SK-N-SH (cell line): ENCODE measurements around the gene BRD1. TPM values are rescaled to one million over a fixed set of nuclear protein-coding genes. Genes with fewer than 3 reads are reported as not detected.

ENCODE experiments used
- CTCF ChIA-PET: fragments of 300-600, 350-600 bp; formaldehyde crosslinking; extraction: SDS; loops from one replicate; lab custom pipeline; 2021; lab: Yijun Ruan, JAX
- POLR2A ChIA-PET: fragments of 350-600 bp; sonication (Branson Sonifier 250); formaldehyde crosslinking; extraction: SDS; loops from one replicate; lab custom pipeline; 2020; ENCODE audit warnings: antibody characterized with exemption, inconsistent platforms; lab: Yijun Ruan, JAX
- DNase-seq: peaks from one replicate; pipeline ENCODE4 v3.0.0; 2012
- H2AFZ ChIP-seq: fragments of 200-600 bp; sonication (generic); 2 replicates; pipeline ENCODE4 v1.8.1; 2016; ENCODE audit warnings: antibody characterized with exemption, mild to moderate bottlenecking, low read depth
- H3F3A ChIP-seq: fragments of 200-600 bp; sonication (generic); replicated peaks from 2 replicates; pipeline ENCODE3; 2016; ENCODE audit warnings: antibody characterized with exemption, mild to moderate bottlenecking; ENCODE audit not compliant: insufficient read depth
- H3K27ac ChIP-seq, 2 experiments: fragments of 200-500 bp in 1 of 2; fragments of 200-600 bp in 1 of 2; sonication (Bioruptor generic) in 1 of 2; sonication (generic), shearing (Covaris generic) in 1 of 2; 2 replicates each; pipeline versions ENCODE4 v1.5.1 to v1.6.1; 2014 to 2016; ENCODE audit warnings: low read depth in 2 of 2, inconsistent platforms in 1 of 2, low read length in 1 of 2, mild to moderate bottlenecking in 1 of 2, mixed read lengths in 1 of 2
- H3K27me3 ChIP-seq: fragments of 200-600 bp; sonication (generic), shearing (Covaris generic); 2 replicates; pipeline ENCODE4 v1.6.1; 2016; ENCODE audit warnings: mixed run types; ENCODE audit not compliant: insufficient read depth
- H3K36me3 ChIP-seq, 2 experiments: fragments of 200-500 bp in 1 of 2; fragments of 200-600 bp in 1 of 2; sonication (Bioruptor generic) in 1 of 2; sonication (generic) in 1 of 2; replicated peaks in 1 of 2; 2 replicates each; pipeline versions ENCODE3 to v1.5.1; 2014 to 2016; ENCODE audit warnings: low read length in 1 of 2, mild to moderate bottlenecking in 1 of 2; ENCODE audit not compliant: insufficient read depth in 2 of 2, control insufficient read depth in 1 of 2
- H3K4me1 ChIP-seq, 2 experiments: fragments of 200-500 bp in 1 of 2; fragments of 200-600 bp in 1 of 2; sonication (Bioruptor generic) in 1 of 2; sonication (generic), shearing (Covaris generic) in 1 of 2; 2 replicates each; pipeline versions ENCODE4 v1.5.1 to v1.6.1; 2014 to 2016; ENCODE audit warnings: low read depth in 1 of 2, low read length in 1 of 2, mixed run types in 1 of 2; ENCODE audit not compliant: insufficient read depth in 2 of 2, control insufficient read depth in 1 of 2
- H3K4me2 ChIP-seq: fragments of 200-600 bp; sonication (generic), shearing (Covaris generic); 2 replicates; pipeline ENCODE4 v1.6.1; 2017; ENCODE audit warnings: mixed run types
- H3K4me3 ChIP-seq, 2 experiments: fragments of 200-500 bp in 1 of 2; fragments of 200-600 bp in 1 of 2; sonication (Bioruptor generic) in 1 of 2; sonication (generic), shearing (Covaris generic) in 1 of 2; 2 replicates each; pipeline versions ENCODE4 v1.5.1 to v1.8.1; 2014 to 2016; ENCODE audit warnings: low read depth in 2 of 2, inconsistent platforms in 1 of 2, low read length in 1 of 2, mild to moderate bottlenecking in 1 of 2, mixed read lengths in 1 of 2, moderate library complexity in 1 of 2
- H3K79me2 ChIP-seq: fragments of 200-600 bp; sonication (generic); 2 replicates; pipeline ENCODE4 v1.8.1; 2017; ENCODE audit warnings: mild to moderate bottlenecking; ENCODE audit not compliant: insufficient read depth
- H3K9ac ChIP-seq: fragments of 200-600 bp; sonication (generic); 2 replicates; pipeline ENCODE4 v1.6.1; 2017; ENCODE audit warnings: mixed run types
- H3K9me2 ChIP-seq: fragments of 200-600 bp; sonication (generic); 2 replicates; pipeline ENCODE4 v1.6.1; 2017; ENCODE audit warnings: mixed run types
- H3K9me3 ChIP-seq: fragments of 200-600 bp; sonication (generic); 2 replicates; pipeline ENCODE4 v1.6.1; 2017; ENCODE audit warnings: mixed run types, mild to moderate bottlenecking, moderate library complexity
- H4K20me1 ChIP-seq: fragments of 200-600 bp; sonication (generic); 2 replicates; pipeline ENCODE4 v1.6.1; 2017; ENCODE audit warnings: mild to moderate bottlenecking, mixed run types; ENCODE audit not compliant: insufficient read depth
- CHD2 ChIP-seq: fragments of 150-350 bp; IDR thresholded peaks from 2 replicates; pipeline ENCODE4 v1.6.1; 2018; ENCODE audit warnings: low read length; ENCODE audit not compliant: partially characterized antibody
- ELF1 ChIP-seq: IDR thresholded peaks from 2 replicates; pipeline ENCODE4 v1.4.0; 2012
- EP300 ChIP-seq, 2 experiments: IDR thresholded peaks; 2 replicates each; pipeline versions ENCODE4 v1.4.0 to v1.6.1; 2012; ENCODE audit warnings: borderline replicate concordance in 1 of 2, low read depth in 1 of 2, low read length in 1 of 2
- FOXJ3 ChIP-seq: sonication (generic); formaldehyde crosslinking; IDR thresholded peaks from 2 replicates; pipeline ENCODE4 v1.5.1; 2020; ENCODE audit warnings: mild to moderate bottlenecking, missing genetic modification reagents
- GABPA ChIP-seq: IDR thresholded peaks from 2 replicates; pipeline ENCODE4 v1.4.0; 2012; ENCODE audit warnings: low read depth, mild to moderate bottlenecking
- JUND ChIP-seq: IDR thresholded peaks from 2 replicates; pipeline ENCODE4 v1.4.0; 2012
- MEF2A ChIP-seq: IDR thresholded peaks from 2 replicates; pipeline ENCODE4 v1.4.0; 2012; ENCODE audit warnings: low read depth, borderline replicate concordance
- NFIC ChIP-seq: IDR thresholded peaks from 2 replicates; pipeline ENCODE4 v1.4.0; 2012; ENCODE audit warnings: borderline replicate concordance
- NRF1 ChIP-seq: IDR thresholded peaks from 2 replicates; pipeline ENCODE4 v1.6.1; 2012; ENCODE audit warnings: low read depth, mild to moderate bottlenecking, low read length
- POLR2AphosphoS5 ChIP-seq: IDR thresholded peaks from 2 replicates; pipeline ENCODE4 v1.6.1; 2012; ENCODE audit warnings: low read depth, low read length
- RAD21 ChIP-seq: IDR thresholded peaks from 2 replicates; pipeline ENCODE4 v1.6.1; 2012; ENCODE audit warnings: mild to moderate bottlenecking, low read length
- RFX5 ChIP-seq: IDR thresholded peaks from 2 replicates; pipeline ENCODE4 v1.6.1; 2012; ENCODE audit warnings: mild to moderate bottlenecking, improper control_type of control experiment, low read length
- RXRA ChIP-seq: IDR thresholded peaks from 2 replicates; pipeline ENCODE4 v1.4.0; 2012; ENCODE audit warnings: low read depth, mild to moderate bottlenecking, borderline replicate concordance
- SIN3A ChIP-seq: IDR thresholded peaks from 2 replicates; pipeline ENCODE4 v1.6.1; 2012; ENCODE audit warnings: low read depth, mild to moderate bottlenecking, low read length, moderate library complexity, borderline replicate concordance
- TCF12 ChIP-seq: IDR thresholded peaks from 2 replicates; pipeline ENCODE4 v1.4.0; 2012
- TEAD4 ChIP-seq: IDR thresholded peaks from 2 replicates; pipeline ENCODE4 v1.4.0; 2012; ENCODE audit warnings: mild to moderate bottlenecking, borderline replicate concordance; ENCODE audit not compliant: insufficient read depth
- WGBS: methylation state at CpG from one replicate; pipeline ENCODE4 v1.1.6; 2017; ENCODE audit warnings: low lambda C conversion rate; 5-methylcytosine and 5-hydroxymethylcytosine counted together
- polyA plus RNA-seq, 3 experiments: library from polyadenylated mRNA; depleted of rRNA; stranded (reverse); fragments of >200 nt; gene quantifications; 2 replicates each; pipeline ENCODE4 v1.2.3, GENCODE V29; 2012
- TF ChIP-seq, protein P1 (sequence below): IDR thresholded peaks from 2 replicates; pipeline ENCODE4 v1.6.1; 2012; ENCODE audit warnings: mild to moderate bottlenecking, low read depth, low read length, moderate library complexity
- TF ChIP-seq, protein P2 (sequence below): fragments of 150-350 bp; IDR thresholded peaks from 2 replicates; pipeline ENCODE4 v1.6.1; 2017; ENCODE audit warnings: antibody characterized with exemption, low read length, low read depth, borderline replicate concordance
- TF ChIP-seq, protein P3 (sequence below): fragments of 200-600 bp; sonication (generic); IDR thresholded peaks from 2 replicates; pipeline ENCODE4 v1.6.1; 2017; ENCODE audit warnings: antibody characterized with exemption, mild to moderate bottlenecking, moderate library complexity
- TF ChIP-seq, protein P4 (sequence below): IDR thresholded peaks from 2 replicates; pipeline ENCODE4; 2012
- TF ChIP-seq, protein P5 (sequence below): fragments of 150-350 bp; IDR thresholded peaks from 2 replicates; pipeline ENCODE4 v1.6.1; 2016; ENCODE audit warnings: mild to moderate bottlenecking, low read depth, low read length

Gene BRD1
- polyA plus RNA-seq, 1 of the 3 experiments (the other 2 are of a cell fraction): 10.3 TPM

DNA sequence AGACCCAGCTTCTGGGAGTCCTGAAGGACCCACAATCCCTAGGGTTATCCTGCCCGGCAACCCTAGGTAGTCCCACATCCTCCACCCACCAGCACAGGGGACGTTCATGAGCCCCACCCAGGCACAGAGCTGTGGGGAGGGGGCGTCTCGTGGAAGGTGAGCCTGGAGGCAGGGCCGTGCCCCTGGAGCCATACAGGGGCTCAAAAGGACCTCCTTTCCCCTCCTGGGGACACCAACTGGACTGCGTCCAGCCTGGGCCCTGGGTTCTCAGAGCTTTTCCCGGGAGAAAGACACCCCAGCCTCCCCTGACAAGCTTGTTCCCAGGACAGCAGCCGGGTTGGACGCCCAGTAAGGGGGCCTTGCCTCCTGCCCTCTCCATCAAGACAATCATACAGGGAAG lies 78.4 kb downstream of the BRD1 start (continued):
- TF ChIP-seq, protein P1, sequence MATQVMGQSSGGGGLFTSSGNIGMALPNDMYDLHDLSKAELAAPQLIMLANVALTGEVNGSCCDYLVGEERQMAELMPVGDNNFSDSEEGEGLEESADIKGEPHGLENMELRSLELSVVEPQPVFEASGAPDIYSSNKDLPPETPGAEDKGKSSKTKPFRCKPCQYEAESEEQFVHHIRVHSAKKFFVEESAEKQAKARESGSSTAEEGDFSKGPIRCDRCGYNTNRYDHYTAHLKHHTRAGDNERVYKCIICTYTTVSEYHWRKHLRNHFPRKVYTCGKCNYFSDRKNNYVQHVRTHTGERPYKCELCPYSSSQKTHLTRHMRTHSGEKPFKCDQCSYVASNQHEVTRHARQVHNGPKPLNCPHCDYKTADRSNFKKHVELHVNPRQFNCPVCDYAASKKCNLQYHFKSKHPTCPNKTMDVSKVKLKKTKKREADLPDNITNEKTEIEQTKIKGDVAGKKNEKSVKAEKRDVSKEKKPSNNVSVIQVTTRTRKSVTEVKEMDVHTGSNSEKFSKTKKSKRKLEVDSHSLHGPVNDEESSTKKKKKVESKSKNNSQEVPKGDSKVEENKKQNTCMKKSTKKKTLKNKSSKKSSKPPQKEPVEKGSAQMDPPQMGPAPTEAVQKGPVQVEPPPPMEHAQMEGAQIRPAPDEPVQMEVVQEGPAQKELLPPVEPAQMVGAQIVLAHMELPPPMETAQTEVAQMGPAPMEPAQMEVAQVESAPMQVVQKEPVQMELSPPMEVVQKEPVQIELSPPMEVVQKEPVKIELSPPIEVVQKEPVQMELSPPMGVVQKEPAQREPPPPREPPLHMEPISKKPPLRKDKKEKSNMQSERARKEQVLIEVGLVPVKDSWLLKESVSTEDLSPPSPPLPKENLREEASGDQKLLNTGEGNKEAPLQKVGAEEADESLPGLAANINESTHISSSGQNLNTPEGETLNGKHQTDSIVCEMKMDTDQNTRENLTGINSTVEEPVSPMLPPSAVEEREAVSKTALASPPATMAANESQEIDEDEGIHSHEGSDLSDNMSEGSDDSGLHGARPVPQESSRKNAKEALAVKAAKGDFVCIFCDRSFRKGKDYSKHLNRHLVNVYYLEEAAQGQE: no peak

DNA sequence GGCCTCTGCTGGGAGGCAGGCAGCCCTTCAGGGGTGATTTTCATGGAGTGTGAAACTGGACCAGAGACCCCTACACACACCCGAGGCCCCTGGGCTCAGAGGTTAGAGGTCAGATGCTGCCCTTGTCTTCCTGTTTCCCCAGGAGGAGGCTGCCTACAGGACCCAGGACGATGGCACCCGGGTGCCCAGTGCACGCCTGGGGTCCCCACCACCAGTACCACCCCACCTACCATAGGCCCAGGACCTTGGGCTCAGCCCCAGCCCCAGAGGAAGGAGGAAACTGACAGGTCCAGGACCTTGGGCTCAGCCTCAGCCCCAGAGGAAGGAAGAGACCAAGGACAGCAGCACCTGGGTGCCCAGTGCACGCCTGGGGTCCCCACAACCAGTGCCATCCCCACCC lies 79.2 kb downstream of the BRD1 start:
- TF ChIP-seq TEAD4: no peak
- TF ChIP-seq EP300 (IDR thresholded peaks at IDR 0.05; ENCODE audit: borderline replicate concordance in 1 of 2, low read depth in 1 of 2, low read length in 1 of 2): no peak
- TF ChIP-seq NRF1: no peak
- TF ChIP-seq RAD21: no peak
- TF ChIP-seq, protein P2, sequence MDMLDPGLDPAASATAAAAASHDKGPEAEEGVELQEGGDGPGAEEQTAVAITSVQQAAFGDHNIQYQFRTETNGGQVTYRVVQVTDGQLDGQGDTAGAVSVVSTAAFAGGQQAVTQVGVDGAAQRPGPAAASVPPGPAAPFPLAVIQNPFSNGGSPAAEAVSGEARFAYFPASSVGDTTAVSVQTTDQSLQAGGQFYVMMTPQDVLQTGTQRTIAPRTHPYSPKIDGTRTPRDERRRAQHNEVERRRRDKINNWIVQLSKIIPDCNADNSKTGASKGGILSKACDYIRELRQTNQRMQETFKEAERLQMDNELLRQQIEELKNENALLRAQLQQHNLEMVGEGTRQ: no peak
- no peak for TF ChIP-seq TCF12
- TF ChIP-seq FOXJ3 (CRISPR knock-in tag): no peak
- no peak for TF ChIP-seq GABPA
- no peak for TF ChIP-seq NFIC
- no peak for TF ChIP-seq POLR2AphosphoS5
- TF ChIP-seq, protein P3, sequence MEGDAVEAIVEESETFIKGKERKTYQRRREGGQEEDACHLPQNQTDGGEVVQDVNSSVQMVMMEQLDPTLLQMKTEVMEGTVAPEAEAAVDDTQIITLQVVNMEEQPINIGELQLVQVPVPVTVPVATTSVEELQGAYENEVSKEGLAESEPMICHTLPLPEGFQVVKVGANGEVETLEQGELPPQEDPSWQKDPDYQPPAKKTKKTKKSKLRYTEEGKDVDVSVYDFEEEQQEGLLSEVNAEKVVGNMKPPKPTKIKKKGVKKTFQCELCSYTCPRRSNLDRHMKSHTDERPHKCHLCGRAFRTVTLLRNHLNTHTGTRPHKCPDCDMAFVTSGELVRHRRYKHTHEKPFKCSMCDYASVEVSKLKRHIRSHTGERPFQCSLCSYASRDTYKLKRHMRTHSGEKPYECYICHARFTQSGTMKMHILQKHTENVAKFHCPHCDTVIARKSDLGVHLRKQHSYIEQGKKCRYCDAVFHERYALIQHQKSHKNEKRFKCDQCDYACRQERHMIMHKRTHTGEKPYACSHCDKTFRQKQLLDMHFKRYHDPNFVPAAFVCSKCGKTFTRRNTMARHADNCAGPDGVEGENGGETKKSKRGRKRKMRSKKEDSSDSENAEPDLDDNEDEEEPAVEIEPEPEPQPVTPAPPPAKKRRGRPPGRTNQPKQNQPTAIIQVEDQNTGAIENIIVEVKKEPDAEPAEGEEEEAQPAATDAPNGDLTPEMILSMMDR: no peak
- TF ChIP-seq RFX5: no peak
- no peak for TF ChIP-seq JUND
- TF ChIP-seq, protein P4, sequence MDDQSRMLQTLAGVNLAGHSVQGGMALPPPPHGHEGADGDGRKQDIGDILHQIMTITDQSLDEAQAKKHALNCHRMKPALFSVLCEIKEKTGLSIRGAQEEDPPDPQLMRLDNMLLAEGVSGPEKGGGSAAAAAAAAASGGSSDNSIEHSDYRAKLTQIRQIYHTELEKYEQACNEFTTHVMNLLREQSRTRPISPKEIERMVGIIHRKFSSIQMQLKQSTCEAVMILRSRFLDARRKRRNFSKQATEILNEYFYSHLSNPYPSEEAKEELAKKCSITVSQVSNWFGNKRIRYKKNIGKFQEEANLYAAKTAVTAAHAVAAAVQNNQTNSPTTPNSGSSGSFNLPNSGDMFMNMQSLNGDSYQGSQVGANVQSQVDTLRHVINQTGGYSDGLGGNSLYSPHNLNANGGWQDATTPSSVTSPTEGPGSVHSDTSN: no peak
- TF ChIP-seq, protein P5, sequence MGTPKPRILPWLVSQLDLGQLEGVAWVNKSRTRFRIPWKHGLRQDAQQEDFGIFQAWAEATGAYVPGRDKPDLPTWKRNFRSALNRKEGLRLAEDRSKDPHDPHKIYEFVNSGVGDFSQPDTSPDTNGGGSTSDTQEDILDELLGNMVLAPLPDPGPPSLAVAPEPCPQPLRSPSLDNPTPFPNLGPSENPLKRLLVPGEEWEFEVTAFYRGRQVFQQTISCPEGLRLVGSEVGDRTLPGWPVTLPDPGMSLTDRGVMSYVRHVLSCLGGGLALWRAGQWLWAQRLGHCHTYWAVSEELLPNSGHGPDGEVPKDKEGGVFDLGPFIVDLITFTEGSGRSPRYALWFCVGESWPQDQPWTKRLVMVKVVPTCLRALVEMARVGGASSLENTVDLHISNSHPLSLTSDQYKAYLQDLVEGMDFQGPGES: no peak
- TF ChIP-seq CHD2: no peak
- TF ChIP-seq MEF2A: no peak
- TF ChIP-seq ELF1: no peak
- TF ChIP-seq RXRA: no peak
- TF ChIP-seq SIN3A: no peak
- 20% methylated on average over 1 of the region's 5 CpGs for WGBS
- Histone ChIP-seq H3K27me3 (no peaks in the 10 kb centered on the region), H3F3A (no peaks in the 10 kb centered on the region), H3K9me2 (no peaks in the 10 kb centered on the region), H3K36me3 (no peaks in the 10 kb centered on the region), H3K4me1 (peaks cover 0 to 13% of the 10 kb centered on the region in 2 experiments; a peak in 1 of 4 replicates), H3K9me3 (peaks cover 6% of the 10 kb centered on the region; the same call in 1 of the 2 replicates), H4K20me1 (no peaks in the 10 kb centered on the region), H3K9ac (no peak overlapping the region), H3K4me3 (no peak overlapping the region), H3K27ac (no peak overlapping the region), H3K4me2 (no peak overlapping the region), H2AFZ (no peak overlapping the region), H3K79me2 (no peaks in the 10 kb centered on the region)
- DNase-seq: no peak
- CTCF ChIA-PET: interaction anchor here (1.5 kb wide), 1 partner anchor 19 kb away, joined by 3 read pairs; no protein-coding TSS in a partner anchor
- POLR2A ChIA-PET: no interaction called here
